CD14-positive monocyte (primary cell): ENCODE results near the gene PCDHA1. TPM values are rescaled to one million over a fixed set of nuclear protein-coding genes. Genes with fewer than 3 reads are reported as not detected.

Experiments
- DNase-seq, 3 donors: peaks; one replicate each; pipeline ENCODE4 v3.0.0-alpha.2; 2011 to 2022
- H2AFZ ChIP-seq: 2 replicates; pipeline ENCODE4 v1.6.0; 2012; ENCODE audit warnings: mild to moderate bottlenecking, low read depth, low read length, inconsistent platforms; ENCODE audit not compliant: insufficient read depth, poor library complexity, severe bottlenecking
- H3K27ac ChIP-seq, 2 donors: 1 replicate in 1 of 2; 2 replicates in 1 of 2; pipeline ENCODE4 v1.5.1; 2012 to 2013; ENCODE audit warnings: low read length in 2 of 2, control low read depth in 1 of 2, inconsistent platforms in 1 of 2, low read depth in 1 of 2, mild to moderate bottlenecking in 1 of 2
- H3K27me3 ChIP-seq, 2 donors: one replicate each; pipeline versions ENCODE4 v1.6.0 to v1.6.1; 2011 to 2013; ENCODE audit warnings: low read length in 2 of 2; ENCODE audit not compliant: control insufficient read depth in 2 of 2, insufficient read depth in 2 of 2
- H3K36me3 ChIP-seq, 2 donors: replicated peaks in 1 of 2; 1 replicate in 1 of 2; 2 replicates in 1 of 2; pipeline versions ENCODE4 v1.5.1 to v1.6.1; 2012 to 2013; ENCODE audit warnings: low read length in 2 of 2, control low read depth in 1 of 2, inconsistent platforms in 1 of 2, mild to moderate bottlenecking in 1 of 2; ENCODE audit not compliant: insufficient read depth in 2 of 2, control insufficient read depth in 1 of 2
- H3K4me1 ChIP-seq, 2 donors: 1 replicate in 1 of 2; 2 replicates in 1 of 2; pipeline versions ENCODE4 v1.5.1 to v1.6.1; 2012 to 2013; ENCODE audit warnings: low read length in 2 of 2, control low read depth in 1 of 2, inconsistent platforms in 1 of 2, mild to moderate bottlenecking in 1 of 2, moderate library complexity in 1 of 2; ENCODE audit not compliant: insufficient read depth in 2 of 2, control insufficient read depth in 1 of 2
- H3K4me2 ChIP-seq: replicated peaks from 2 replicates; pipeline ENCODE3; 2012; ENCODE audit warnings: low read length, moderate library complexity, mild to moderate bottlenecking; ENCODE audit not compliant: poor library complexity, severe bottlenecking; ENCODE audit errors: extremely low read depth
- H3K4me3 ChIP-seq, 3 experiments: fragments of 200-600 bp in 1 of 3; sonication (generic) in 1 of 3; replicated peaks in 1 of 3; 1 replicate in 2 of 3; 2 replicates in 1 of 3; pipeline ENCODE4 v1.5.1; 2011 to 2013; ENCODE audit warnings: low read length in 3 of 3, mild to moderate bottlenecking in 3 of 3, control low read depth in 2 of 3, low read depth in 2 of 3, inconsistent platforms in 1 of 3, moderate library complexity in 1 of 3
- H3K79me2 ChIP-seq: 2 replicates; pipeline ENCODE4 v1.6.0; 2012; ENCODE audit warnings: mild to moderate bottlenecking, control low read depth, inconsistent platforms, low read length, moderate library complexity; ENCODE audit not compliant: insufficient read depth
- H3K9ac ChIP-seq: 2 replicates; pipeline ENCODE4 v1.6.0; 2017; ENCODE audit warnings: low read length, mild to moderate bottlenecking; ENCODE audit not compliant: insufficient read depth, poor library complexity, severe bottlenecking
- H3K9me3 ChIP-seq, 2 donors: replicated peaks in 1 of 2; 1 replicate in 1 of 2; 2 replicates in 1 of 2; pipeline versions ENCODE4 v1.5.1 to v1.6.1; 2012 to 2013; ENCODE audit warnings: low read length in 2 of 2, control low read depth in 1 of 2; ENCODE audit not compliant: control insufficient read depth in 1 of 2, insufficient read depth in 1 of 2
- H4K20me1 ChIP-seq: 2 replicates; pipeline ENCODE4 v1.6.0; 2012; ENCODE audit warnings: mild to moderate bottlenecking, low read length, control low read depth, moderate library complexity; ENCODE audit not compliant: insufficient read depth
- H3K27ac Mint-ChIP-seq, 7 donors: one replicate each; pipeline ENCODE4 v1.8.0; 2020; ENCODE audit warnings: mild to moderate bottlenecking in 7 of 7, mixed read lengths in 7 of 7, moderate library complexity in 6 of 7, inconsistent platforms in 2 of 7
- H3K27me3 Mint-ChIP-seq, 3 donors: one replicate each; pipeline ENCODE4 v1.8.0; 2021 to 2022; ENCODE audit warnings: low read depth in 3 of 3, mild to moderate bottlenecking in 3 of 3, mixed read lengths in 3 of 3, moderate library complexity in 3 of 3, inconsistent platforms in 1 of 3
- H3K36me3 Mint-ChIP-seq, 2 donors: one replicate each; pipeline ENCODE4 v1.8.0; 2020; ENCODE audit warnings: mixed read lengths in 2 of 2, inconsistent platforms in 1 of 2, mild to moderate bottlenecking in 1 of 2
- H3K4me1 Mint-ChIP-seq: one replicate; pipeline ENCODE4 v1.8.0; 2020; ENCODE audit warnings: mild to moderate bottlenecking, mixed read lengths
- H3K4me3 Mint-ChIP-seq, 2 donors: one replicate each; pipeline ENCODE4 v1.8.0; 2020; ENCODE audit warnings: mild to moderate bottlenecking in 2 of 2, mixed read lengths in 2 of 2, moderate library complexity in 1 of 2
- H3K9me3 Mint-ChIP-seq, 7 donors: one replicate each; pipeline ENCODE4 v1.8.0; 2020 to 2022; ENCODE audit warnings: mixed read lengths in 7 of 7, mild to moderate bottlenecking in 6 of 7, moderate library complexity in 6 of 7, inconsistent platforms in 2 of 7
- WGBS: methylation state at CpG from one replicate; pipeline ENCODE4 v1.1.5; 2013; ENCODE audit warnings: missing lambda C conversion rate; ENCODE audit not compliant: insufficient coverage; 5-methylcytosine and 5-hydroxymethylcytosine counted together
- intact Hi-C, 2 donors: fragments of 100-400 bp; cut with micrococcal nuclease; formaldehyde crosslinking; loops; one replicate each; pipeline versions ENCODE4 v1.15.0 to v1.15.1; 2023
- polyA plus RNA-seq, 3 donors: library from polyadenylated mRNA; depleted of rRNA in 1 of 3; unstranded in 2 of 3; stranded (reverse) in 1 of 3; fragments of 300-500 nt in 2 of 3; fragments of >200 nt in 1 of 3; fragmentation: Illumina TruSeq in 2 of 3; gene quantifications; 1 replicate in 2 of 3; 2 replicates in 1 of 3; pipeline ENCODE4 v1.2.3, GENCODE V29; 2012 to 2021
- TF ChIP-seq, protein P1 (sequence below): fragments of 200-600 bp; IDR thresholded peaks from one replicate; pipeline ENCODE4 v1.8.0; 2022; ENCODE audit warnings: antibody characterized with exemption, mild to moderate bottlenecking

Gene PCDHA1
- polyA plus RNA-seq, 3 donors, result not detected

DNA sequence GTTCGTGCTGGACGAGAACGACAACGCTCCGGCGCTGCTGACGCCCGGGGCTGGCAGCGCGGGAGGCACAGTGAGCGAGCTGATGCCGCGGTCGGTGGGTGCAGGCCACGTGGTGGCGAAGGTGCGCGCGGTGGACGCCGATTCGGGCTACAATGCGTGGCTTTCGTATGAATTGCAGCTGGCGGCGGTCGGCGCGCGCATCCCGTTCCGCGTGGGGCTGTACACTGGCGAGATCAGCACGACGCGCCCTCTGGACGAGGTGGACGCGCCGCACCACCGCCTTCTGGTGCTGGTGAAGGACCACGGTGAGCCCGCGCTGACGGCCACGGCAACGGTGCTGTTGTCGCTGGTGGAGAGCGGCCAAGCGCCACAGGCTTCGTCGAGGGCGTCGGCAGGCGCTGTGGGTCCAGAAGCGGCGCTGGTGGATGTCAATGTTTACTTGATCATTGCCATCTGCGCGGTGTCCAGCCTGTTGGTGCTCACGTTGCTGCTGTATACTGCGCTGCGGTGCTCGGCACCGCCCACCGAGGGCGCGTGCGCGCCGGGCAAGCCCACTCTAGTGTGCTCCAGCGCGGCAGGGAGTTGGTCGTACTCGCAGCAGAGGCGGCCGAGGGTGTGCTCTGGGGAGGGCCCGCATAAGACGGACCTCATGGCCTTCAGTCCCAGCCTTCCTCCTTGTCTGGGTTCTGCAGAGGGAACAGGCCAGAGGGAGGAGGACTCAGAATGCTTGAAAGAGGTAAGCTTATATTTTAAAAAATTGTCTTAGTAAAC, 98.2 kb downstream of the PCDHA1 start:
- Histone ChIP-seq H3K36me3 (no peaks in the 10 kb centered on the region), H3K27me3 (peaks cover 0 to 18% of the 10 kb centered on the region in 2 donors), H3K4me2 (no peak overlapping the region), H3K9me3 (peaks cover 34 to 35% of the 10 kb centered on the region in 2 donors), H3K27ac (no peak overlapping the region), H2AFZ (no peak overlapping the region), H3K79me2 (no peaks in the 10 kb centered on the region), H3K9ac (no peak overlapping the region), H4K20me1 (no peaks in the 10 kb centered on the region), H3K4me3 (no peak overlapping the region), H3K4me1 (no peaks in the 10 kb centered on the region)
- Mint-ChIP-seq H3K36me3 (no peaks in the 10 kb centered on the region), H3K9me3 (peaks cover 32 to 45% (median 34%) of the 10 kb centered on the region in 7 donors), H3K4me3 (no peak overlapping the region), H3K27ac (no peak overlapping the region), H3K4me1 (no peaks in the 10 kb centered on the region), H3K27me3 (peaks cover 2 to 32% (median 19%) of the 10 kb centered on the region in 3 donors)
- TF ChIP-seq, protein P1, sequence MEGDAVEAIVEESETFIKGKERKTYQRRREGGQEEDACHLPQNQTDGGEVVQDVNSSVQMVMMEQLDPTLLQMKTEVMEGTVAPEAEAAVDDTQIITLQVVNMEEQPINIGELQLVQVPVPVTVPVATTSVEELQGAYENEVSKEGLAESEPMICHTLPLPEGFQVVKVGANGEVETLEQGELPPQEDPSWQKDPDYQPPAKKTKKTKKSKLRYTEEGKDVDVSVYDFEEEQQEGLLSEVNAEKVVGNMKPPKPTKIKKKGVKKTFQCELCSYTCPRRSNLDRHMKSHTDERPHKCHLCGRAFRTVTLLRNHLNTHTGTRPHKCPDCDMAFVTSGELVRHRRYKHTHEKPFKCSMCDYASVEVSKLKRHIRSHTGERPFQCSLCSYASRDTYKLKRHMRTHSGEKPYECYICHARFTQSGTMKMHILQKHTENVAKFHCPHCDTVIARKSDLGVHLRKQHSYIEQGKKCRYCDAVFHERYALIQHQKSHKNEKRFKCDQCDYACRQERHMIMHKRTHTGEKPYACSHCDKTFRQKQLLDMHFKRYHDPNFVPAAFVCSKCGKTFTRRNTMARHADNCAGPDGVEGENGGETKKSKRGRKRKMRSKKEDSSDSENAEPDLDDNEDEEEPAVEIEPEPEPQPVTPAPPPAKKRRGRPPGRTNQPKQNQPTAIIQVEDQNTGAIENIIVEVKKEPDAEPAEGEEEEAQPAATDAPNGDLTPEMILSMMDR, result no peak
- DNase-seq, result no peak
- intact Hi-C loops, result no loop called here
- 37% methylated on average over 76 of the region's 79 CpGs for WGBS

DNA sequence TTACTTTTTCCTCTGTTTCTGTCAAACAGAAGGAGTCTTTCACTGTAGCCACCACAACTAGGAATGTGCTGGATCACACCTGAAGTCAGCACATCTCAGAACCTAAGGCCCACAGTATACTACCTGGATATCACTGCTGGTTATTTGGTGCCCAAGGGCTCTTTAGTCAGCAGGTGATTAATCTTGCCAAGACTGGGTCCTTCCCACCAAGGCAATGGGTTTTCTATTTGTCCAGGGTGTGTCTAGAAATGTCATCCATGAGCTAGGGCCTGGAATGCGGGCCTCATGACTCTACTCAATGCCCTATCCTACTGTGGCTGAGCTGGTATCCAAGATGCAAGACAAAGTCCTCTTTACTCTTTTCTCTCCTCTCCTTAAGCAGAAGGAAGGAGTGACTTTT, 130.4 kb downstream of the PCDHA1 start:
- H4K20me1 ChIP-seq, result no peaks in the 10 kb centered on the region
- TF ChIP-seq, protein P1, result no peak
- 100% methylated on average over 1 of the region's 1 CpG for WGBS
- H3K79me2 ChIP-seq, result no peaks in the 10 kb centered on the region
- Mint-ChIP-seq H3K4me1 (no peaks in the 10 kb centered on the region), H3K27ac (no peak overlapping the region), H3K36me3 (no peaks in the 10 kb centered on the region), H3K9me3 (peaks cover 7 to 32% (median 18%) of the 10 kb centered on the region in 7 donors), H3K27me3 (peaks cover 0 to 4% (median 2%) of the 10 kb centered on the region in 3 donors), H3K4me3 (no peak overlapping the region)
- no peaks in the 10 kb centered on the region for H3K4me1 ChIP-seq
- no peak overlapping the region for H3K4me2 ChIP-seq
- H3K9me3 ChIP-seq, result peaks cover 18 to 21% of the 10 kb centered on the region in 2 donors
- no peak for DNase-seq
- no peak overlapping the region for H3K9ac ChIP-seq
- no peak overlapping the region for H3K4me3 ChIP-seq
- no peak overlapping the region for H2AFZ ChIP-seq
- H3K36me3 ChIP-seq, result no peaks in the 10 kb centered on the region
- intact Hi-C loops, result no loop called here
- H3K27me3 ChIP-seq, result no peaks in the 10 kb centered on the region
- no peak overlapping the region for H3K27ac ChIP-seq
